SK-N-SH (cell line): ENCODE data around the gene RARB. TPM values are rescaled to one million over a fixed set of nuclear protein-coding genes. Genes with fewer than 3 reads are reported as not detected.

Source experiments
- CTCF ChIA-PET: fragments of 300-600, 350-600 bp; formaldehyde crosslinking; extraction: SDS; loops from one replicate; lab custom pipeline; 2021; lab: Yijun Ruan, JAX
- POLR2A ChIA-PET: fragments of 350-600 bp; sonication (Branson Sonifier 250); formaldehyde crosslinking; extraction: SDS; loops from one replicate; lab custom pipeline; 2020; ENCODE audit warnings: antibody characterized with exemption, inconsistent platforms; lab: Yijun Ruan, JAX
- DNase-seq: peaks from one replicate; pipeline ENCODE4 v3.0.0; 2012
- H2AFZ ChIP-seq: fragments of 200-600 bp; sonication (generic); 2 replicates; pipeline ENCODE4 v1.8.1; 2016; ENCODE audit warnings: antibody characterized with exemption, mild to moderate bottlenecking, low read depth
- H3F3A ChIP-seq: fragments of 200-600 bp; sonication (generic); replicated peaks from 2 replicates; pipeline ENCODE3; 2016; ENCODE audit warnings: antibody characterized with exemption, mild to moderate bottlenecking; ENCODE audit not compliant: insufficient read depth
- H3K27ac ChIP-seq, 2 experiments: fragments of 200-500 bp in 1 of 2; fragments of 200-600 bp in 1 of 2; sonication (Bioruptor generic) in 1 of 2; sonication (generic), shearing (Covaris generic) in 1 of 2; 2 replicates each; pipeline versions ENCODE4 v1.5.1 to v1.6.1; 2014 to 2016; ENCODE audit warnings: low read depth in 2 of 2, inconsistent platforms in 1 of 2, low read length in 1 of 2, mild to moderate bottlenecking in 1 of 2, mixed read lengths in 1 of 2
- H3K27me3 ChIP-seq: fragments of 200-600 bp; sonication (generic), shearing (Covaris generic); 2 replicates; pipeline ENCODE4 v1.6.1; 2016; ENCODE audit warnings: mixed run types; ENCODE audit not compliant: insufficient read depth
- H3K36me3 ChIP-seq, 2 experiments: fragments of 200-500 bp in 1 of 2; fragments of 200-600 bp in 1 of 2; sonication (Bioruptor generic) in 1 of 2; sonication (generic) in 1 of 2; replicated peaks in 1 of 2; 2 replicates each; pipeline versions ENCODE3 to v1.5.1; 2014 to 2016; ENCODE audit warnings: low read length in 1 of 2, mild to moderate bottlenecking in 1 of 2; ENCODE audit not compliant: insufficient read depth in 2 of 2, control insufficient read depth in 1 of 2
- H3K4me1 ChIP-seq, 2 experiments: fragments of 200-500 bp in 1 of 2; fragments of 200-600 bp in 1 of 2; sonication (Bioruptor generic) in 1 of 2; sonication (generic), shearing (Covaris generic) in 1 of 2; 2 replicates each; pipeline versions ENCODE4 v1.5.1 to v1.6.1; 2014 to 2016; ENCODE audit warnings: low read depth in 1 of 2, low read length in 1 of 2, mixed run types in 1 of 2; ENCODE audit not compliant: insufficient read depth in 2 of 2, control insufficient read depth in 1 of 2
- H3K4me2 ChIP-seq: fragments of 200-600 bp; sonication (generic), shearing (Covaris generic); 2 replicates; pipeline ENCODE4 v1.6.1; 2017; ENCODE audit warnings: mixed run types
- H3K4me3 ChIP-seq, 2 experiments: fragments of 200-500 bp in 1 of 2; fragments of 200-600 bp in 1 of 2; sonication (Bioruptor generic) in 1 of 2; sonication (generic), shearing (Covaris generic) in 1 of 2; 2 replicates each; pipeline versions ENCODE4 v1.5.1 to v1.8.1; 2014 to 2016; ENCODE audit warnings: low read depth in 2 of 2, inconsistent platforms in 1 of 2, low read length in 1 of 2, mild to moderate bottlenecking in 1 of 2, mixed read lengths in 1 of 2, moderate library complexity in 1 of 2
- H3K79me2 ChIP-seq: fragments of 200-600 bp; sonication (generic); 2 replicates; pipeline ENCODE4 v1.8.1; 2017; ENCODE audit warnings: mild to moderate bottlenecking; ENCODE audit not compliant: insufficient read depth
- H3K9ac ChIP-seq: fragments of 200-600 bp; sonication (generic); 2 replicates; pipeline ENCODE4 v1.6.1; 2017; ENCODE audit warnings: mixed run types
- H3K9me2 ChIP-seq: fragments of 200-600 bp; sonication (generic); 2 replicates; pipeline ENCODE4 v1.6.1; 2017; ENCODE audit warnings: mixed run types
- H3K9me3 ChIP-seq: fragments of 200-600 bp; sonication (generic); 2 replicates; pipeline ENCODE4 v1.6.1; 2017; ENCODE audit warnings: mixed run types, mild to moderate bottlenecking, moderate library complexity
- H4K20me1 ChIP-seq: fragments of 200-600 bp; sonication (generic); 2 replicates; pipeline ENCODE4 v1.6.1; 2017; ENCODE audit warnings: mild to moderate bottlenecking, mixed run types; ENCODE audit not compliant: insufficient read depth
- ELF1 ChIP-seq: IDR thresholded peaks from 2 replicates; pipeline ENCODE4 v1.4.0; 2012
- EP300 ChIP-seq, 2 experiments: IDR thresholded peaks; 2 replicates each; pipeline versions ENCODE4 v1.4.0 to v1.6.1; 2012; ENCODE audit warnings: borderline replicate concordance in 1 of 2, low read depth in 1 of 2, low read length in 1 of 2
- FOSL2 ChIP-seq: IDR thresholded peaks from 2 replicates; pipeline ENCODE4 v1.4.0; 2012; ENCODE audit warnings: low read depth, mild to moderate bottlenecking, moderate library complexity, borderline replicate concordance
- IRF3 ChIP-seq: fragments of 150-350 bp; IDR thresholded peaks from 2 replicates; pipeline ENCODE4 v1.6.1; 2016; ENCODE audit warnings: mild to moderate bottlenecking, low read depth, low read length
- JUND ChIP-seq: IDR thresholded peaks from 2 replicates; pipeline ENCODE4 v1.4.0; 2012
- MEF2A ChIP-seq: IDR thresholded peaks from 2 replicates; pipeline ENCODE4 v1.4.0; 2012; ENCODE audit warnings: low read depth, borderline replicate concordance
- PBX3 ChIP-seq: IDR thresholded peaks from 2 replicates; pipeline ENCODE4; 2012
- RCOR1 ChIP-seq: fragments of 150-350 bp; IDR thresholded peaks from 2 replicates; pipeline ENCODE4 v1.6.1; 2017; ENCODE audit warnings: antibody characterized with exemption, low read length
- RFX5 ChIP-seq: IDR thresholded peaks from 2 replicates; pipeline ENCODE4 v1.6.1; 2012; ENCODE audit warnings: mild to moderate bottlenecking, improper control_type of control experiment, low read length
- RXRA ChIP-seq: IDR thresholded peaks from 2 replicates; pipeline ENCODE4 v1.4.0; 2012; ENCODE audit warnings: low read depth, mild to moderate bottlenecking, borderline replicate concordance
- SIN3A ChIP-seq: IDR thresholded peaks from 2 replicates; pipeline ENCODE4 v1.6.1; 2012; ENCODE audit warnings: low read depth, mild to moderate bottlenecking, low read length, moderate library complexity, borderline replicate concordance
- TCF12 ChIP-seq: IDR thresholded peaks from 2 replicates; pipeline ENCODE4 v1.4.0; 2012
- TEAD4 ChIP-seq: IDR thresholded peaks from 2 replicates; pipeline ENCODE4 v1.4.0; 2012; ENCODE audit warnings: mild to moderate bottlenecking, borderline replicate concordance; ENCODE audit not compliant: insufficient read depth
- USF1 ChIP-seq: IDR thresholded peaks from 2 replicates; pipeline ENCODE4 v1.4.0; 2012; ENCODE audit warnings: low read depth, borderline replicate concordance
- WGBS: methylation state at CpG from one replicate; pipeline ENCODE4 v1.1.6; 2017; ENCODE audit warnings: low lambda C conversion rate; 5-methylcytosine and 5-hydroxymethylcytosine counted together
- polyA plus RNA-seq, 3 experiments: library from polyadenylated mRNA; depleted of rRNA; stranded (reverse); fragments of >200 nt; gene quantifications; 2 replicates each; pipeline ENCODE4 v1.2.3, GENCODE V29; 2012

The RARB gene
- polyA plus RNA-seq, 1 of the 3 experiments (the other 2 are of a cell fraction): 10.7 TPM

GRCh38 chr3:25478964-25479726 is 51.1 kb downstream of the RARB start:
- POLR2A ChIA-PET: no interaction called here
- no peaks in the 10 kb centered on the region for H3K9me2 ChIP-seq

More at GRCh38 chr3:25478964-25479726, 51.1 kb downstream of the RARB start:
- no peak overlapping the region for H3K4me3 ChIP-seq
- peaks cover 47% of the 10 kb centered on the region; the same call in 1 of the 2 replicates for H3K79me2 ChIP-seq
- no peak for DNase-seq
- peaks cover 34% of the 10 kb centered on the region for H3F3A ChIP-seq
- peak overlapping the region; percentile 41 to 61 for H3K27ac ChIP-seq
- H4K20me1 ChIP-seq: no peaks in the 10 kb centered on the region
- CTCF ChIA-PET: interaction anchor here (0.7 to 1.3 kb wide), 4 partner anchors 10 to 321 kb away, joined by 3 to 4 read pairs (median 3); no protein-coding TSS in a partner anchor
- no peaks in the 10 kb centered on the region for H3K27me3 ChIP-seq
- no peak overlapping the region for H3K9ac ChIP-seq
- H3K4me2 ChIP-seq: no peak overlapping the region
- TF ChIP-seq USF1: no peak
- TF ChIP-seq MEF2A: no peak
- TF ChIP-seq PBX3: peak; percentile 76
- no peak for TF ChIP-seq TEAD4
- TF ChIP-seq EP300 (IDR thresholded peaks at IDR 0.05; ENCODE audit: borderline replicate concordance in 1 of 2, low read depth in 1 of 2, low read length in 1 of 2): 0 out of 4 replicates have a peak, but pooled peaks of 1 of the 2 experiments have one; percentile 21
- TF ChIP-seq ELF1: no peak
- TF ChIP-seq IRF3: no peak
- no peak for TF ChIP-seq RXRA
- no peak for TF ChIP-seq SIN3A
- peak; percentile 19; the same call in 1 of the 2 replicates for TF ChIP-seq JUND
- TF ChIP-seq RFX5: no peak
- TF ChIP-seq FOSL2: peak; percentile 19; the same call in 1 of the 2 replicates
- peak; percentile 12; the same call in 1 of the 2 replicates for TF ChIP-seq TCF12
- TF ChIP-seq RCOR1: no peak
- H3K4me1 ChIP-seq: peaks cover 36 to 54% of the 10 kb centered on the region in 2 experiments
- WGBS: 44% methylated on average over 3 of the region's 3 CpGs
- H3K9me3 ChIP-seq: no peaks in the 10 kb centered on the region
- H3K36me3 ChIP-seq: no peaks in the 10 kb centered on the region
- H2AFZ ChIP-seq: no peak overlapping the region
